Measurements from ENCODE around the gene CCDC157.
A peak's percentile ranks its signal among the peaks of the same experiment; 100 is the strongest.
"Not testable (repeated sequence)": the region's sequence is repeated elsewhere in the genome, so short reads cannot be mapped to it uniquely, and the experiment has no call there.

CCDC157 gene

GRCh38 chr22:30386960-30387827 is 30.4 kb downstream of the CCDC157 start, which contains the start of gene RNF215:
TSS of gene RNF215 (minus strand) at chr22:30387411. CDS start at chr22:30387313, 98 bp downstream.
- peak; percentile 59 to 77 for DNase-seq (ENCODE audit: low read depth in 1 of 2, low spot score in 1 of 2)

GRCh38 chr22:30390974-30391691 is 34.3 kb downstream of the CCDC157 start:
- peak; percentile 44 to 63 for DNase-seq (ENCODE audit: low read depth in 1 of 2, low spot score in 1 of 2)

- DNase-seq (ENCODE audit: low read depth in 1 of 2, low spot score in 1 of 2) = no peak
Observed at GRCh38 chr22:30392661-30393321, 36.0 kb downstream of the CCDC157 start.

GRCh38 chr22:30393322-30393680 is 36.5 kb downstream of the CCDC157 start:
- DNase-seq (ENCODE audit: low read depth in 1 of 2, low spot score in 1 of 2) = no peak

GRCh38 chr22:30393885-30394284 is 37.1 kb downstream of the CCDC157 start:
- DNase-seq (ENCODE audit: low read depth in 1 of 2, low spot score in 1 of 2) = no peak

- peak; percentile 13 to 36 for DNase-seq (ENCODE audit: low read depth in 1 of 2, low spot score in 1 of 2)
Observed at GRCh38 chr22:30396871-30397655, 40.3 kb downstream of the CCDC157 start, which contains the start of gene SEC14L2. TSS of gene SEC14L2 (plus strand) at chr22:30397018. CDS start at chr22:30397117, 99 bp downstream.

GRCh38 chr22:30397656-30398635 is 41.1 kb downstream of the CCDC157 start:
- DNase-seq (ENCODE audit: low read depth in 1 of 2, low spot score in 1 of 2) = no peak

- no peak for DNase-seq (ENCODE audit: low read depth in 1 of 2, low spot score in 1 of 2)
Observed at GRCh38 chr22:30398685-30399680, 42.2 kb downstream of the CCDC157 start.

- DNase-seq (ENCODE audit: low read depth in 1 of 2, low spot score in 1 of 2) = no peak
Observed at GRCh38 chr22:30399718-30400117, 42.9 kb downstream of the CCDC157 start.

- DNase-seq (ENCODE audit: low read depth in 1 of 2, low spot score in 1 of 2) = no peak
Observed at GRCh38 chr22:30400159-30400558, 43.4 kb downstream of the CCDC157 start.

GRCh38 chr22:30401024-30401423 is 44.2 kb downstream of the CCDC157 start:
- not testable (repeated sequence) for DNase-seq (ENCODE audit: low read depth in 1 of 2, low spot score in 1 of 2)

GRCh38 chr22:30402028-30402765 is 45.4 kb downstream of the CCDC157 start:
- no peak for DNase-seq (ENCODE audit: low read depth in 1 of 2, low spot score in 1 of 2)

GRCh38 chr22:30402766-30403104 is 45.9 kb downstream of the CCDC157 start:
- DNase-seq (ENCODE audit: low read depth in 1 of 2, low spot score in 1 of 2) = not testable (repeated sequence)

- no peak for DNase-seq (ENCODE audit: low read depth in 1 of 2, low spot score in 1 of 2)
Observed at GRCh38 chr22:30404307-30404706, 47.5 kb downstream of the CCDC157 start.

- DNase-seq (ENCODE audit: low read depth in 1 of 2, low spot score in 1 of 2) = no peak
Observed at GRCh38 chr22:30405731-30406130, 48.9 kb downstream of the CCDC157 start.

- no peak for DNase-seq (ENCODE audit: low read depth in 1 of 2, low spot score in 1 of 2)
Observed at GRCh38 chr22:30406400-30406799, 49.6 kb downstream of the CCDC157 start.

- DNase-seq (ENCODE audit: low read depth in 1 of 2, low spot score in 1 of 2) = no peak
Observed at GRCh38 chr22:30408388-30409102, 51.7 kb downstream of the CCDC157 start.

All from activated T-helper 1 cell treated with anti-CD3 and anti-CD28 coated beads, Interleukin-2, amount 50 U/mL, for 16 hours (primary cell).